BLaER1 (cell line): ENCODE measurements around the gene SNRPA1.
"Not testable (repeated sequence)": the region's sequence is repeated elsewhere in the genome, so short reads cannot be mapped to it uniquely, and the experiment has no call there.

ENCODE experiments used
- H3K27ac ChIP-seq: shearing (Covaris generic); formaldehyde crosslinking; 2 replicates; pipeline ENCODE4 v1.8.1; 2022
- H3K27me3 ChIP-seq: shearing (Covaris generic); formaldehyde crosslinking; 2 replicates; pipeline ENCODE4 v1.8.1; 2022
- H3K36me3 ChIP-seq: shearing (Covaris generic); formaldehyde crosslinking; 2 replicates; pipeline ENCODE4 v1.8.1; 2022
- H3K4me1 ChIP-seq: shearing (Covaris generic); formaldehyde crosslinking; 2 replicates; pipeline ENCODE4 v1.8.1; 2022
- H3K4me2 ChIP-seq: shearing (Covaris generic); formaldehyde crosslinking; 2 replicates; pipeline ENCODE4 v1.8.1; 2022
- H3K4me3 ChIP-seq: shearing (Covaris generic); formaldehyde crosslinking; 2 replicates; pipeline ENCODE4 v1.8.1; 2022
- H3K9ac ChIP-seq: shearing (Covaris generic); formaldehyde crosslinking; 2 replicates; pipeline ENCODE4 v1.8.1; 2022
- H3K9me3 ChIP-seq: shearing (Covaris generic); formaldehyde crosslinking; 2 replicates; pipeline ENCODE4 v1.8.1; 2022
- H4K20me1 ChIP-seq: shearing (Covaris generic); formaldehyde crosslinking; 2 replicates; pipeline ENCODE4 v1.8.1; 2022
- Cebpa-rat ChIP-seq: shearing (Covaris generic); IDR thresholded peaks from 2 replicates; pipeline ENCODE4 v1.8.1; 2022

SNRPA1 gene

GRCh38 chr15:101294731-101295606, at the start of gene SNRPA1:
SNRPA1 (minus strand) TSS chr15:101295248; CDS start chr15:101295178, 70 bp downstream.
- Histone ChIP-seq H3K9ac (peak within 1 kb of the TSS; percentile 98), H3K36me3 (peaks cover 24% of the 10 kb centered on the region), H3K27me3 (no peaks in the 10 kb centered on the region), H3K9me3 (no peaks in the 10 kb centered on the region), H4K20me1 (peaks cover 50% of the 10 kb centered on the region), H3K27ac (peak within 1 kb of the TSS; percentile 98), H3K4me2 (peak within 1 kb of the TSS; percentile 94), H3K4me3 (peak within 1 kb of the TSS; percentile 90), H3K4me1 (peaks cover 37% of the 10 kb centered on the region)
- no peak for TF ChIP-seq Cebpa-rat

GRCh38 chr15:101342056-101342455, 47.0 kb upstream of the SNRPA1 start:
- no peak for TF ChIP-seq Cebpa-rat

GRCh38 chr15:101338502-101339057, 43.5 kb upstream of the SNRPA1 start:
- Histone ChIP-seq H3K9ac (no peak overlapping the region), H4K20me1 (no peaks in the 10 kb centered on the region), H3K4me1 (peaks cover 35% of the 10 kb centered on the region), H3K27me3 (no peaks in the 10 kb centered on the region), H3K9me3 (peaks cover 34% of the 10 kb centered on the region), H3K4me2 (peak overlapping the region; percentile 61), H3K27ac (no peak overlapping the region), H3K4me3 (no peak overlapping the region), H3K36me3 (peaks cover 5% of the 10 kb centered on the region; the same call in 1 of the 2 replicates)
- no peak for TF ChIP-seq Cebpa-rat

More at GRCh38 chr15:101342056-101342455, 47.0 kb upstream of the SNRPA1 start:
- H3K4me2 ChIP-seq, result no peak overlapping the region
- peaks cover 20% of the 10 kb centered on the region for H3K4me1 ChIP-seq
- no peak overlapping the region for H3K9ac ChIP-seq
- H3K27ac ChIP-seq, result no peak overlapping the region
- no peaks in the 10 kb centered on the region for H4K20me1 ChIP-seq
- H3K27me3 ChIP-seq, result no peaks in the 10 kb centered on the region
- 0 out of 2 replicates have a peak, but pooled peaks cover 2% of the 10 kb centered on the region for H3K9me3 ChIP-seq
- no peaks in the 10 kb centered on the region for H3K36me3 ChIP-seq
- no peak overlapping the region for H3K4me3 ChIP-seq

- no peaks in the 10 kb centered on the region for H3K27me3 ChIP-seq
- TF ChIP-seq Cebpa-rat, result no peak
- H3K4me3 ChIP-seq, result no peak overlapping the region
- H3K36me3 ChIP-seq, result peaks cover 5% of the 10 kb centered on the region; the same call in 1 of the 2 replicates
- H4K20me1 ChIP-seq, result no peaks in the 10 kb centered on the region
- H3K4me2 ChIP-seq, result peak overlapping the region; percentile 61
- H3K9ac ChIP-seq, result no peak overlapping the region
- peaks cover 35% of the 10 kb centered on the region for H3K4me1 ChIP-seq
- peaks cover 34% of the 10 kb centered on the region for H3K9me3 ChIP-seq
- H3K27ac ChIP-seq, result no peak overlapping the region
Measured at GRCh38 chr15:101337976-101338375, 42.9 kb upstream of the SNRPA1 start.

GRCh38 chr15:101333907-101334789, 39.1 kb upstream of the SNRPA1 start:
- H3K27me3 ChIP-seq, H3K36me3 ChIP-seq, H4K20me1 ChIP-seq, H3K9ac ChIP-seq: not testable (repeated sequence)
- Histone ChIP-seq H3K4me1 (peaks cover 41% of the 10 kb centered on the region), H3K4me3 (peak overlapping the region; percentile 45), H3K27ac (peak overlapping the region; percentile 62; the same call in 1 of the 2 replicates), H3K9me3 (peaks cover 34% of the 10 kb centered on the region), H3K4me2 (peak overlapping the region; percentile 60)

GRCh38 chr15:101332061-101332467, 37.0 kb upstream of the SNRPA1 start:
- Histone ChIP-seq H3K27ac (no peak overlapping the region), H4K20me1 (no peaks in the 10 kb centered on the region), H3K27me3 (no peaks in the 10 kb centered on the region; the same call in 1 of the 2 replicates), H3K9me3 (peaks cover 32% of the 10 kb centered on the region), H3K4me3 (no peak overlapping the region), H3K4me2 (no peak overlapping the region), H3K36me3 (peaks cover 5% of the 10 kb centered on the region; the same call in 1 of the 2 replicates), H3K9ac (no peak overlapping the region), H3K4me1 (peaks cover 21% of the 10 kb centered on the region)
- no peak for TF ChIP-seq Cebpa-rat

- no peaks in the 10 kb centered on the region; the same call in 1 of the 2 replicates for H3K27me3 ChIP-seq
- no peak for TF ChIP-seq Cebpa-rat
Measured at GRCh38 chr15:101329867-101330380, 34.9 kb upstream of the SNRPA1 start.

GRCh38 chr15:101329309-101329863, 34.3 kb upstream of the SNRPA1 start:
- Histone ChIP-seq H3K36me3 (no peaks in the 10 kb centered on the region), H3K27me3 (no peaks in the 10 kb centered on the region; the same call in 1 of the 2 replicates), H4K20me1 (no peaks in the 10 kb centered on the region), H3K9me3 (peaks cover 6% of the 10 kb centered on the region), H3K9ac (no peak overlapping the region), H3K4me1 (peaks cover 13% of the 10 kb centered on the region), H3K4me3 (no peak overlapping the region), H3K27ac (no peak overlapping the region), H3K4me2 (no peak overlapping the region)
- TF ChIP-seq Cebpa-rat, result no peak

More at GRCh38 chr15:101329867-101330380, 34.9 kb upstream of the SNRPA1 start:
- no peaks in the 10 kb centered on the region for H3K36me3 ChIP-seq
- H3K4me2 ChIP-seq, result 0 out of 2 replicates have a peak overlapping the region, but pooled peaks have one; percentile 22
- H4K20me1 ChIP-seq, result no peaks in the 10 kb centered on the region
- H3K27ac ChIP-seq, result no peak overlapping the region
- H3K4me3 ChIP-seq, result no peak overlapping the region
- peaks cover 13% of the 10 kb centered on the region for H3K4me1 ChIP-seq
- H3K9me3 ChIP-seq, result peaks cover 12% of the 10 kb centered on the region
- no peak overlapping the region for H3K9ac ChIP-seq

- H3K9ac ChIP-seq, result no peak overlapping the region
- no peak overlapping the region for H3K27ac ChIP-seq
- H3K9me3 ChIP-seq, result no peaks in the 10 kb centered on the region; the same call in 1 of the 2 replicates
- H3K4me2 ChIP-seq, result no peak overlapping the region
- H4K20me1 ChIP-seq, result no peaks in the 10 kb centered on the region
- peaks cover 24% of the 10 kb centered on the region for H3K4me1 ChIP-seq
- no peaks in the 10 kb centered on the region; the same call in 1 of the 2 replicates for H3K27me3 ChIP-seq
- H3K4me3 ChIP-seq, result no peak overlapping the region
- TF ChIP-seq Cebpa-rat, result no peak
- no peaks in the 10 kb centered on the region for H3K36me3 ChIP-seq
Measured at GRCh38 chr15:101328001-101328400, 33.0 kb upstream of the SNRPA1 start.
